Panc1 (cell line): ENCODE measurements around the gene ATP6V0C.

Source experiments
- POLR2AphosphoS5 ChIP-seq: IDR thresholded peaks from 2 replicates; pipeline ENCODE4 v1.6.1; 2012; ENCODE audit warnings: mild to moderate bottlenecking, low read depth, low read length, moderate library complexity
- TF ChIP-seq, protein P1 (sequence below): fragments of 450-650 bp; IDR thresholded peaks from 2 replicates; pipeline ENCODE4 v1.5.1; 2017; ENCODE audit warnings: mild to moderate bottlenecking
- TF ChIP-seq, protein P2 (sequence below), 2 experiments: IDR thresholded peaks; 2 replicates each; pipeline ENCODE4 v1.6.1; 2011 to 2012; ENCODE audit warnings: low read depth in 2 of 2, control low read depth in 1 of 2, low read length in 1 of 2, mild to moderate bottlenecking in 1 of 2, moderate library complexity in 1 of 2; ENCODE audit not compliant: insufficient read depth in 1 of 2

DNA sequence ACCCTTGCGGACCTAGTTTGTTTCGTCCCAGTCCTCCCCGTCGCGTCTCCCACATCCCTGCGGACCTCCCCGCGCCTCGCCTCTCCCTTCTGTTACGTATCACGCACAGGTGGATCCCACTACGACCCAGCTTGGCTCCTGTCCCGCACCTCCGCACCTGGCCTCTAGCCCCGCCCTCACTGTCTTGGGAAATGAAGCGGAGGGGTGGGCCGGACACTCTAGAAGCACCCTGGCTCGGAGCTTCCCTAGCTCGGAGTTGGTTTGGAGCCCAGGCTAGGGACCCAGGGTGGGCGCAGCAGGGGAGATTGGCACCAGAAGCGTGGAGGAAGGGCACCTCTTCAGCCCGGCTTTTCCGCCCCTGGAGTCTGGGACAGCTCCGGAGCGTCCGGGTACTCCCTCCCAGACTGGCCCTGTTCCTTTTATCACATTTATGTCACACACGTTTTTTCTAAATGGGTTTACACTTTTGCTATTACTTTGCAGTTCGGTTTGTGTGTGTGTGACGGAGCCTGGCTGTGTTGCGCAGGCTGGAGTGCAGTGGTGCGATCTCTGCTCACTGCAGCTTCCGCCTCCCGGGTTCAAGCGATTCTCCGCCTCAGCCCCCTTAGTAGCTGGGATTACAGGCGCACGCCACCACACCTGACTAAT is 18.9 kb downstream of the ATP6V0C start:
- TF ChIP-seq, protein P1, sequence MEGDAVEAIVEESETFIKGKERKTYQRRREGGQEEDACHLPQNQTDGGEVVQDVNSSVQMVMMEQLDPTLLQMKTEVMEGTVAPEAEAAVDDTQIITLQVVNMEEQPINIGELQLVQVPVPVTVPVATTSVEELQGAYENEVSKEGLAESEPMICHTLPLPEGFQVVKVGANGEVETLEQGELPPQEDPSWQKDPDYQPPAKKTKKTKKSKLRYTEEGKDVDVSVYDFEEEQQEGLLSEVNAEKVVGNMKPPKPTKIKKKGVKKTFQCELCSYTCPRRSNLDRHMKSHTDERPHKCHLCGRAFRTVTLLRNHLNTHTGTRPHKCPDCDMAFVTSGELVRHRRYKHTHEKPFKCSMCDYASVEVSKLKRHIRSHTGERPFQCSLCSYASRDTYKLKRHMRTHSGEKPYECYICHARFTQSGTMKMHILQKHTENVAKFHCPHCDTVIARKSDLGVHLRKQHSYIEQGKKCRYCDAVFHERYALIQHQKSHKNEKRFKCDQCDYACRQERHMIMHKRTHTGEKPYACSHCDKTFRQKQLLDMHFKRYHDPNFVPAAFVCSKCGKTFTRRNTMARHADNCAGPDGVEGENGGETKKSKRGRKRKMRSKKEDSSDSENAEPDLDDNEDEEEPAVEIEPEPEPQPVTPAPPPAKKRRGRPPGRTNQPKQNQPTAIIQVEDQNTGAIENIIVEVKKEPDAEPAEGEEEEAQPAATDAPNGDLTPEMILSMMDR: no peak
- TF ChIP-seq POLR2AphosphoS5: no peak
- TF ChIP-seq, protein P2, sequence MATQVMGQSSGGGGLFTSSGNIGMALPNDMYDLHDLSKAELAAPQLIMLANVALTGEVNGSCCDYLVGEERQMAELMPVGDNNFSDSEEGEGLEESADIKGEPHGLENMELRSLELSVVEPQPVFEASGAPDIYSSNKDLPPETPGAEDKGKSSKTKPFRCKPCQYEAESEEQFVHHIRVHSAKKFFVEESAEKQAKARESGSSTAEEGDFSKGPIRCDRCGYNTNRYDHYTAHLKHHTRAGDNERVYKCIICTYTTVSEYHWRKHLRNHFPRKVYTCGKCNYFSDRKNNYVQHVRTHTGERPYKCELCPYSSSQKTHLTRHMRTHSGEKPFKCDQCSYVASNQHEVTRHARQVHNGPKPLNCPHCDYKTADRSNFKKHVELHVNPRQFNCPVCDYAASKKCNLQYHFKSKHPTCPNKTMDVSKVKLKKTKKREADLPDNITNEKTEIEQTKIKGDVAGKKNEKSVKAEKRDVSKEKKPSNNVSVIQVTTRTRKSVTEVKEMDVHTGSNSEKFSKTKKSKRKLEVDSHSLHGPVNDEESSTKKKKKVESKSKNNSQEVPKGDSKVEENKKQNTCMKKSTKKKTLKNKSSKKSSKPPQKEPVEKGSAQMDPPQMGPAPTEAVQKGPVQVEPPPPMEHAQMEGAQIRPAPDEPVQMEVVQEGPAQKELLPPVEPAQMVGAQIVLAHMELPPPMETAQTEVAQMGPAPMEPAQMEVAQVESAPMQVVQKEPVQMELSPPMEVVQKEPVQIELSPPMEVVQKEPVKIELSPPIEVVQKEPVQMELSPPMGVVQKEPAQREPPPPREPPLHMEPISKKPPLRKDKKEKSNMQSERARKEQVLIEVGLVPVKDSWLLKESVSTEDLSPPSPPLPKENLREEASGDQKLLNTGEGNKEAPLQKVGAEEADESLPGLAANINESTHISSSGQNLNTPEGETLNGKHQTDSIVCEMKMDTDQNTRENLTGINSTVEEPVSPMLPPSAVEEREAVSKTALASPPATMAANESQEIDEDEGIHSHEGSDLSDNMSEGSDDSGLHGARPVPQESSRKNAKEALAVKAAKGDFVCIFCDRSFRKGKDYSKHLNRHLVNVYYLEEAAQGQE (IDR thresholded peaks at IDR 0.05; ENCODE audit: insufficient read depth in 1 of 2, low read depth in 2 of 2, low read length in 1 of 2): no peak
